ENCODE measurements around the gene NAV2. TPM values are rescaled to one million over a fixed set of nuclear protein-coding genes. Genes with fewer than 3 reads are reported as not detected.

NAV2 gene
- total RNA-seq, 1 donor from 2014 or later, result 9.6 TPM

GRCh38 chr11:19929147-19929546, 216.5 kb downstream of the NAV2 start:
- Mint-ChIP-seq H3K27me3 (ENCODE audit: insufficient read depth, low read depth) (peaks cover 3% of the 10 kb centered on the region), H3K9me3 (no peaks in the 10 kb centered on the region), H3K4me1 (peaks cover 7% of the 10 kb centered on the region), H3K4me3 (no peak overlapping the region), H3K36me3 (peaks cover 4% of the 10 kb centered on the region), H3K27ac (no peak overlapping the region)
- Histone ChIP-seq H3K36me3 (no peaks in the 10 kb centered on the region), H3K27me3 (no peaks in the 10 kb centered on the region), H3K9me3 (ENCODE audit: low read depth) (no peaks in the 10 kb centered on the region), H3K4me2 (no peak overlapping the region), H3K79me2 (ENCODE audit: low read depth) (no peaks in the 10 kb centered on the region), H3K9ac (no peak overlapping the region), H3K4me1 (peaks cover 17% of the 10 kb centered on the region), H3F3A (ENCODE audit: low read depth) (peaks cover 13% of the 10 kb centered on the region), H4K20me1 (ENCODE audit: low read depth) (no peaks in the 10 kb centered on the region), H3K27ac (no peak overlapping the region), H2AFZ (replicated peaks) (no peak overlapping the region), H3K4me3 (no peak overlapping the region)
- TF ChIP-seq CTCF (IDR thresholded peaks at IDR 0.05), result no peak
- TF ChIP-seq EZH2 (IDR thresholded peaks at IDR 0.05), result no peak
- TF ChIP-seq EZH2phosphoT487 (IDR thresholded peaks at IDR 0.05), result no peak
- no peak for DNase-seq (ENCODE audit: low spot score)

GRCh38 chr11:19929655-19930054, 217.0 kb downstream of the NAV2 start:
- Mint-ChIP-seq H3K4me1 (peaks cover 8% of the 10 kb centered on the region), H3K4me3 (no peak overlapping the region), H3K27me3 (ENCODE audit: insufficient read depth, low read depth) (peaks cover 3% of the 10 kb centered on the region), H3K9me3 (no peaks in the 10 kb centered on the region), H3K36me3 (peaks cover 6% of the 10 kb centered on the region), H3K27ac (no peak overlapping the region)
- Histone ChIP-seq H2AFZ (replicated peaks) (no peak overlapping the region), H3K9me3 (ENCODE audit: low read depth) (no peaks in the 10 kb centered on the region), H3K9ac (no peak overlapping the region), H3K4me1 (peaks cover 14% of the 10 kb centered on the region), H3K4me2 (no peak overlapping the region), H3K4me3 (no peak overlapping the region), H4K20me1 (ENCODE audit: low read depth) (no peaks in the 10 kb centered on the region), H3K27me3 (no peaks in the 10 kb centered on the region), H3F3A (ENCODE audit: low read depth) (peaks cover 8% of the 10 kb centered on the region), H3K79me2 (ENCODE audit: low read depth) (no peaks in the 10 kb centered on the region), H3K36me3 (no peaks in the 10 kb centered on the region), H3K27ac (no peak overlapping the region)
- DNase-seq (ENCODE audit: low spot score), result no peak
- TF ChIP-seq EZH2phosphoT487 (IDR thresholded peaks at IDR 0.05), result no peak
- no peak for TF ChIP-seq EZH2 (IDR thresholded peaks at IDR 0.05)
- no peak for TF ChIP-seq CTCF (IDR thresholded peaks at IDR 0.05)

- no peak overlapping the region for H3K4me3 ChIP-seq
- no peaks in the 10 kb centered on the region for H3K9me3 Mint-ChIP-seq
Observed at GRCh38 chr11:19931141-19931770, 218.6 kb downstream of the NAV2 start.

More at GRCh38 chr11:19931141-19931770, 218.6 kb downstream of the NAV2 start:
- Histone ChIP-seq H2AFZ (replicated peaks) (no peak overlapping the region), H3K9ac (no peak overlapping the region), H3K9me3 (ENCODE audit: low read depth) (no peaks in the 10 kb centered on the region), H3K79me2 (ENCODE audit: low read depth) (no peaks in the 10 kb centered on the region), H3K4me2 (peak overlapping the region; percentile 32), H4K20me1 (ENCODE audit: low read depth) (no peaks in the 10 kb centered on the region), H3K36me3 (no peaks in the 10 kb centered on the region), H3F3A (ENCODE audit: low read depth) (peaks cover 6% of the 10 kb centered on the region), H3K4me1 (peaks cover 22% of the 10 kb centered on the region), H3K27me3 (no peaks in the 10 kb centered on the region), H3K27ac (peak overlapping the region; percentile 61)
- Mint-ChIP-seq H3K36me3 (peaks cover 6% of the 10 kb centered on the region), H3K4me3 (no peak overlapping the region), H3K4me1 (peaks cover 18% of the 10 kb centered on the region), H3K27ac (no peak overlapping the region), H3K27me3 (ENCODE audit: insufficient read depth, low read depth) (peaks cover 3% of the 10 kb centered on the region)
- TF ChIP-seq EZH2phosphoT487 (IDR thresholded peaks at IDR 0.05) (no peak), EZH2 (IDR thresholded peaks at IDR 0.05) (no peak), CTCF (IDR thresholded peaks at IDR 0.05) (no peak)
- peak; percentile 65 for DNase-seq (ENCODE audit: low spot score)

Data from neural progenitor cell (in vitro differentiated cells).